Pancreas (tissue), 10 donors: Measurements from ENCODE around the gene POU6F1. TPM values are rescaled to one million over a fixed set of nuclear protein-coding genes. Genes with fewer than 3 reads are reported as not detected.

Experiments
- ATAC-seq, 4 donors: fragments of 200-7000 bp; cut with Tn5 transposase; one replicate each; pipeline versions ENCODE4 v1.8.0 to v1.9.1; 2020; ENCODE audit warnings: mild to moderate bottlenecking in 4 of 4, moderate library complexity in 4 of 4
- DNase-seq, 6 donors: peaks; one replicate each; pipeline ENCODE4 v3.0.0-alpha.2; 2020
- FAIRE-seq: peaks from 2 replicates; lab custom pipeline; 2012; peaks lifted over from hg19 to GRCh38; lab: Jason Lieb, UNC
- H3K27ac ChIP-seq, 4 donors: fragments of 200-600 bp; sonication (generic); 1 replicate in 3 of 4; 2 replicates in 1 of 4; pipeline versions ENCODE4 v1.5.0 to v1.8.0; 2020
- H3K27me3 ChIP-seq, 4 donors: fragments of 200-600 bp; one replicate each; pipeline ENCODE4 v1.8.0; 2021
- H3K36me3 ChIP-seq, 3 donors: fragments of 200-600 bp; sonication (generic) in 1 of 3; one replicate each; pipeline versions ENCODE4 v1.5.0 to v1.8.0; 2020 to 2021
- H3K4me1 ChIP-seq, 3 donors: fragments of 200-600 bp; one replicate each; pipeline ENCODE4 v1.8.0; 2021
- H3K4me3 ChIP-seq, 4 donors: fragments of 200-600 bp; sonication (generic) in 2 of 4; one replicate each; pipeline versions ENCODE4 v1.5.0 to v1.8.0; 2020 to 2021
- H3K9me3 ChIP-seq, 4 donors: fragments of 200-600 bp; one replicate each; pipeline ENCODE4 v1.8.0; 2021
- CTCF ChIP-seq, 4 donors: fragments of 200-600 bp; sonication (generic) in 3 of 4; IDR thresholded peaks; one replicate each; pipeline versions ENCODE4 v1.5.0 to v1.8.0; 2021; ENCODE audit warnings: antibody characterized with exemption in 4 of 4
- WGBS, 2 donors: extraction: QIAGEN DNeasy Blood & Tissue Kit; methylation state at CpG; one replicate each; pipeline ENCODE4 v1.1.7; 2013; 5-methylcytosine and 5-hydroxymethylcytosine counted together
- intact Hi-C, 3 donors: fragments of 100-400 bp; cut with DNase I; formaldehyde crosslinking; loops; one replicate each; pipeline versions ENCODE4 v1.11.1 to v1.14.2; 2022
- polyA plus RNA-seq, 2 donors: library from polyadenylated mRNA; stranded (reverse); fragments of 200-250 nt; gene quantifications; one replicate each; pipeline ENCODE4 v1.2.3, GENCODE V29; 2013
- total RNA-seq, 6 donors: library from RNA; stranded (reverse); fragmentation: NEBNext Ultra II Directional in 4 of 6; extraction: Animal tissue kit (Norgen Biotek cat#: 25700) in 4 of 6; gene quantifications; one replicate each; pipeline versions ENCODE4 v1.2.1 to v1.2.4, GENCODE V29; 2021 to 2023
- donor health status: healthy with polysubstance abuse.
- donor health status: DM: no; HTN: no; CAD: no; lungs with moderate emphysema.
- donor health status: DM: no; HTN: no; CAD: no.
- donor health status: control.
- donor health status: control.
- donor health status: Bipolar disorder and iron deficiency.
- donor health status: DM: yes; HTN: yes; CAD: no.
- donor health status: DM: no; HTN: no; CAD: no.
- donor health status: DM: no; HTN: no; CAD: no.
- donor health status: DM: yes; HTN: yes; CAD: no.

POU6F1 gene
- total and polyA plus RNA-seq, 8 donors: 4.8 to 12.9 (median 7.3) TPM

DNA sequence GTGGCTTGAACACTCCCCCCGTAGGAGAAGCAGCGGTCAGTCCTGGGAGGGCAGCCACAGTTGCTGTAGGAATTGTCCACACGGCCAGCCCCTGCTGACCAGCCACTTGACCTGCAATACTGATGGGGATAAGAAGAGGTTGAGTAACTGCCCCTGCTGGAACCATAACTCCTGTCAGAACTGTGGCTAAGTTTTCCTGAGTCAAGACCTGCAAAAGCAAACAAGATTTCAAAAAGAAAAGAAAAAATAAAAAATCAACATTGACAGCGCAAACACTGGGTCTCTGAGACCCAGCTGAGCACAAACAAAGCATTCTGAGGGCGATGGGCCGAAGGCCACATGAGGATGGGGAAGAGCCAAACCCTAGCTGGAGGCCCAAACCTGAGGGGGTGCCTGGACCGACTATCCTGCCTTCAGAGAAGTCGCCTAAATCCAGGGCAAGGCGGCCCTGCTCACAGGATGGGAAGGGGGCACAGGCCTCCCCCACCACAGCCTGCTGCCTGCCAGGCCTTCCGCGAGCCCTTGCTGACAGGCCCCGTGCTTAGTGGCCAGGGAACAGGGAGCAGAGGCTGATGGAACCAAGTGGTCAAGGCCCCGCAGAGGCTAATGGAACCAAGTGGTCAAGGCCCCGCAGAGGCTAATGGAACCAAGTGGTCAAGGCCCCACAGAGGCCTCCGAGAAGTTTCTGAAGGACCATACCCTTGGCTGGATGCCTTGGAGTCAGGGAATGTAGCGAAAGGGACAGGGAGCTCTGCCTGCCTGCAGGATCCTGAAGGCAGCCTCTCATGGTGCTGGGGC, 19.1 kb downstream of the POU6F1 start:
- H3K4me3 ChIP-seq: no peak overlapping the region
- TF ChIP-seq CTCF (IDR thresholded peaks at IDR 0.05): no peak
- ATAC-seq (no peak), DNase-seq (no peak), FAIRE-seq (no peak)
- no peaks in the 10 kb centered on the region for H3K36me3 ChIP-seq
- no peaks in the 10 kb centered on the region for H3K4me1 ChIP-seq
- H3K9me3 ChIP-seq: no peaks in the 10 kb centered on the region
- H3K27ac ChIP-seq: no peak overlapping the region
- WGBS, 2 donors: 85% methylated on average over 15 to 16 of the region's 16 CpGs
- H3K27me3 ChIP-seq: no peaks in the 10 kb centered on the region
- intact Hi-C loops: no loop called here

DNA sequence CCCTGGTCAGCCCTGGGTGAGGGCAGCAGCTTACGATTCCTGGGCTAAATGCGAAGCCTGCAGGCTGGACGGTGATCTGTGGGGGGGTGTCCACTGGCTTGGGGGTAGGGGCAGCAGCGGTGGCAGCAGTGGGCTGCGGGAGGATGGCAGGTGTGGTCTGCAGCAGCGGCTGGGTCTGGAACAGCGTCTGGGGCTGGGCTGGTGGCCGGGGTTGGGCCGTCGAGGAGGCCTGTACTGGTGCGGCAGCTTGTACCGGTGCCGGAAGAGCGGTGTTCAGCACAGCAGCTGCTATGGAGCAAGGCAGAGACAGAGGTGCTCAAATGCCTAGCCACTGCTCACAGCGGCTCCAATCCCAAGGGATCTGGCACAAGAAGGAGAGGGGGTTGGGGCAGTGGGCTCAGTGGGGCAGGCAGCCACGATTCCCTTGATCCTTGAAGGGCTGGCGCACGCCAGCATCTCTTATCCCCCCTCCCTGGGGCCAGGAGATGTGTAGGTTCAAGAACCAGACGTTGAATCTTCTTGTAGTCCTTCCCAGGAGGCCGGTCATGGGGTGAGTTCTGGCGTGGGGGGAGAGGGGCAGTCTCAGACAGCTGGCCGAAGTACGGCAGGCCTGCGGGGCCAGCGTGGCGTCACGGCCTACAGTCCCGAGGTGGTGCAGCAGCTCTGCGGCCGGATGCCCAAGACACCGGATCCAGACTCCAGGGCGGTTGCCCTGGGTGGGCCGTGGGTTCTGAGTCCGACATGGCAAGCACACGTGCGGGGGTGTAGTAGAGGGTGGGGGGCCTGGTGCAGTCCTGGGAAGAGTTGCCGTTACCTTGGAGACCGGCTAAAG, 19.9 kb downstream of the POU6F1 start:
- Histone ChIP-seq H3K36me3 (no peaks in the 10 kb centered on the region), H3K9me3 (no peaks in the 10 kb centered on the region), H3K27me3 (no peaks in the 10 kb centered on the region), H3K4me3 (no peak overlapping the region), H3K27ac (no peak overlapping the region), H3K4me1 (no peaks in the 10 kb centered on the region)
- ATAC-seq: no peak
- intact Hi-C loops: no loop called here
- DNase-seq: no peak
- no peak for FAIRE-seq
- WGBS, 2 donors: 93 to 95% methylated on average over 38 of the region's 38 CpGs
- no peak for TF ChIP-seq CTCF (IDR thresholded peaks at IDR 0.05)

GRCh38 chr12:51196547-51196946, 21.3 kb downstream of the POU6F1 start:
- FAIRE-seq (no peak), ATAC-seq (no peak), DNase-seq (no peak)
- 87 to 89% methylated on average over 9 of the region's 9 CpGs for WGBS, 2 donors
- no peaks in the 10 kb centered on the region for H3K27me3 ChIP-seq
- no peaks in the 10 kb centered on the region for H3K4me1 ChIP-seq
- no peak for TF ChIP-seq CTCF (IDR thresholded peaks at IDR 0.05)
- no peaks in the 10 kb centered on the region for H3K36me3 ChIP-seq
- H3K9me3 ChIP-seq: no peaks in the 10 kb centered on the region
- H3K4me3 ChIP-seq: no peak overlapping the region
- H3K27ac ChIP-seq: no peak overlapping the region
- intact Hi-C loops: no loop called here

DNA sequence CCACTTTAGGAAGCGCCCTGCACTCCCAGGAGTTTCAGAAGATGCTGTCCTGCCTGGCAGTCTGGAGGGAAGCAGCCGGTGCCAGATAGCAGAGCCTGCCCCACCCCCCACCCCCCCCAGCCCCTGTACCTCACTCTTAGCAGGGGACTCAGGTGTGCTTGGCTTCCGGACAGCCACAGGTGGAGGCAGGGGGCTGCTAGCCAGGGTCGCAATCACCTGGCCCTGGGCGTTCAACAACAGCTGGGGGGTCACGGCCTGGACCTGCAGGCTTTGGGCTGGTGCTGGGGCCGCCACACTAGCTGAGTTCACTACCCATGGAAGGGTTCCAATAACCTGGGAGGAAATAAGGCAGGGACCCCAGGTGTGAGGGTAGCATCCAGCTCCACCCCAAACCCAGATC, 22.0 kb downstream of the POU6F1 start:
- no peaks in the 10 kb centered on the region for H3K27me3 ChIP-seq
- ATAC-seq (no peak), DNase-seq (no peak), FAIRE-seq (no peak)
- H3K4me3 ChIP-seq: no peak overlapping the region
- H3K4me1 ChIP-seq: no peaks in the 10 kb centered on the region
- H3K36me3 ChIP-seq: no peaks in the 10 kb centered on the region
- no peak overlapping the region for H3K27ac ChIP-seq
- no peaks in the 10 kb centered on the region for H3K9me3 ChIP-seq
- TF ChIP-seq CTCF (IDR thresholded peaks at IDR 0.05): no peak
- intact Hi-C loops: no loop called here
- WGBS, 2 donors: 91 to 94% methylated on average over 7 of the region's 7 CpGs
